GM13977 (cell line): Measurements from ENCODE around the gene PCED1B.
"Not testable (repeated sequence)": the region's sequence is repeated elsewhere in the genome, so short reads cannot be mapped to it uniquely, and the experiment has no call there.

ENCODE experiments used
- DNase-seq: peaks from one replicate; pipeline ENCODE4 v3.0.0; 2012; ENCODE audit warnings: low spot score
- in situ Hi-C: fragments of 300-500 bp; cut with MboI; formaldehyde crosslinking; loops from one replicate; pipeline ENCODE4 v1.12.0; 2022; ENCODE audit warnings: low sequenced_read_pairs, low pct_unique_long_range_greater_than_20kb, mixed read lengths, inconsistent platforms; ENCODE audit not compliant: unreplicated experiment
- TF ChIP-seq, protein P1 (sequence below): IDR thresholded peaks from 2 replicates; pipeline ENCODE4 v1.5.1; 2012; ENCODE audit warnings: mild to moderate bottlenecking, control low read depth; ENCODE audit not compliant: insufficient read depth; ENCODE audit errors: extremely low read depth, missing control alignments

The PCED1B gene

DNA sequence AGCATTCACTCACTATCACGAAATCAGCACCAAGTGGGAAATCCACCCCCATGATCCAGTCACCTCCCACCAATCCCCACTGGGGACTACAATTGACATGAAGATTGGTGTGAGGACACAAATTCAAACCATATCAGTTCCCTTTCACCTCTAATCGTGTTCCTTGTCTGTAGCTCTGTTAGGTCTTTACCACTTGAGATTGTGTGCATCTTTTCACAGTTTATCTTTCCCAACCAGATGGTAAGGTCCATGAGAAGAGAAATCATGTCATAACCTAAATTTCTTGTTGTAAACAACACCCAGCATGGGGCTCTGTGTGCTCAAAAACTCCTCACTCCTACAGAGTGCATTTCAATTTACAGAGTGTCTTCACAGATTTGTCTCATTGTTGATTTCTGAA is 27.1 kb upstream of the PCED1B start:
- TF ChIP-seq, protein P1, sequence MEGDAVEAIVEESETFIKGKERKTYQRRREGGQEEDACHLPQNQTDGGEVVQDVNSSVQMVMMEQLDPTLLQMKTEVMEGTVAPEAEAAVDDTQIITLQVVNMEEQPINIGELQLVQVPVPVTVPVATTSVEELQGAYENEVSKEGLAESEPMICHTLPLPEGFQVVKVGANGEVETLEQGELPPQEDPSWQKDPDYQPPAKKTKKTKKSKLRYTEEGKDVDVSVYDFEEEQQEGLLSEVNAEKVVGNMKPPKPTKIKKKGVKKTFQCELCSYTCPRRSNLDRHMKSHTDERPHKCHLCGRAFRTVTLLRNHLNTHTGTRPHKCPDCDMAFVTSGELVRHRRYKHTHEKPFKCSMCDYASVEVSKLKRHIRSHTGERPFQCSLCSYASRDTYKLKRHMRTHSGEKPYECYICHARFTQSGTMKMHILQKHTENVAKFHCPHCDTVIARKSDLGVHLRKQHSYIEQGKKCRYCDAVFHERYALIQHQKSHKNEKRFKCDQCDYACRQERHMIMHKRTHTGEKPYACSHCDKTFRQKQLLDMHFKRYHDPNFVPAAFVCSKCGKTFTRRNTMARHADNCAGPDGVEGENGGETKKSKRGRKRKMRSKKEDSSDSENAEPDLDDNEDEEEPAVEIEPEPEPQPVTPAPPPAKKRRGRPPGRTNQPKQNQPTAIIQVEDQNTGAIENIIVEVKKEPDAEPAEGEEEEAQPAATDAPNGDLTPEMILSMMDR, result no peak
- in situ Hi-C loops, result no loop called here
- DNase-seq, result no peak

DNA sequence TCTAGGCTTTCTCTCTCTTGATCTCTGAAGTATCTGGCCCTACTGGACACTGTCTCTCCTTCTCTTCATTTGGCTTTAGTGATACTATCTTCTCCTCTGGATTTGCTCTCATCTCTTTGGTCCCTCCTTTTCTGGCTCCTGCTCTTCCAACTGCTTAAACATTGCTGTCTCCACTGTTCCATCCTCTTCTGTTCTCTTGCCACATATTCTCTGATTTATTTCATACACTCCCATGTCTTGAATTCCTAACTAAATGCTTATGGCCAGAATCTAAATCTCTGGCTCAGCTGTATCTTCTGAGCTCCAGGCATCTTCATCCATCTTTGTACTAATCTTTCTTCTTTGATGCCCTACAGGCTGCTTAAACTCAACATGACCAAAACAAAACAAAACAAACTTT is 25.5 kb upstream of the PCED1B start:
- DNase-seq, result no peak
- TF ChIP-seq, protein P1, result no peak
- in situ Hi-C loops, result no loop called here

DNA sequence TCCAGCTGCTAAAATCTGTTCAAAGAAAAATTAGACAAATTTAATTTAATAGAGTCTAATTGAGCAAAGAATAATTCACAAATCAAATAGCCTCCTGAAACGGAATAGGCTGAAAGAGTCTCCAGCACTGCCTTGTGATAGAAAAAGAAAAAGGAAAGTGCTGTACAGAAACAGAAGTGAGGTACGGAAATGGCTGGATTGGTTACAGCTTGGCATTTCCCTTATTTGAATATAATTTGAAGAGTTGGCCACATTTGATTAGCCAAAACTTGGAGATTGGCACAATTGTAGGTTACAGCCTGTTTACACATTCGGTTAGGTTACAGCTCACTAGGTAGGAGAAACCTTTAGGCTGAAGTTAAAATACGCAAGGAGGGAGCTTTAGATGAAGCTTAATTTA is 24.8 kb upstream of the PCED1B start:
- TF ChIP-seq, protein P1, result no peak
- no peak for DNase-seq
- in situ Hi-C loops, result no loop called here

DNA sequence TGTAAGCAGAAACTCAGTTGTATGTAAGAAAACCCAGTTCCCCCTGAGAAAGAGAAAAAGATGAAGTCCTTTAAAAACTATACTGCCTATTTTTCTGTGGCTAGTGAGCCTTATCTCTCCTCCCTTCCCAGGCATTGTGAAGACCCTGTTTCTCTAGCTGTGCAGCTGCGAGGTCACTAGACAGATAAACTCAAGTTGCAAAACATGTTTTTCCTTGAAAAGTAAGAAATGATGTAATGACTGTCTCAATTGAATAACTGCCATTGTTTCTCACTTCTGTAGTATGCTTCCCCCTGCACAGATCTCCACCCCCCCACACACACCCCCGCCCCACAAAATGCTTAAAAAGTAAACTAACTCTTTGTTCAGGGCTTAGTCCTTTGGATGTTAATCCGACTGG is 23.6 kb upstream of the PCED1B start:
- in situ Hi-C loops, DNase-seq: not testable (repeated sequence)

DNA sequence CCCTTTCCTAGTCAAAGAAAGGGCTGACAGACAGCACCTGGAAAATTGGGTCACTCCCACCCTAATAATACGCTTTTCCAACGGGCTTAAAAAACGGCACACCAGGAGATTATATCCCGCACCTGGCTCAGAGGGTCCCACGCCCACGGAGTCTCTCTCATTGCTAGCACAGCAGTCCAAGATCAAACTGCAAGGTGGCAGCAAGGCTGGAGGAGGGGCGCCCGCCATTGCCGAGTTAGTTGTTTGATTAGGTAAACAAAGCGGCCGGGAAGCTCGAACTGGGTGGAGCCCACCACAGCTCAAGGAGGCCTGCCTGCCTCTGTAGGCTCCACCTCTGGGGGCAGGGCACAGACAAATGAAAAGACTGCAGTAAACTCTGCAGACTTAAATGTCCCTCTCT is 22.5 kb upstream of the PCED1B start:
- in situ Hi-C loops, DNase-seq: not testable (repeated sequence)

DNA sequence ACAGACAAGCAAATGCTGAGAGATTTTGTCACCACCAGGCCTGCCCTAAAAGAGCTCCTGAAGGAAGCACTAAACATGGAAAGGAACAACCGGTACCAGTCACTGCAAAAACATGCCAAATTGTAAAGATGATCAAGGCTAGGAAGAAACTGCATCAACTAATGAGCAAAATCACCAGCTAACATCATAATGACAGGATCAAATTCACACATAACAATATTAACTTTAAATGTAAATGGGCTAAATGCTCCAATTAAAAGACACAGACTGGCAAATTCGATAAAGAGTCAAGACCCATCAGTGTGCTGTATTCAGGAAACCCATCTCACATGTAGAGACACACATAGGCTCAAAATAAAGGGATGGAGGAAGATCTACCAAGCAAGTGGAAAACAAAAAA is 20.8 kb upstream of the PCED1B start:
- DNase-seq, in situ Hi-C loops: not testable (repeated sequence)

DNA sequence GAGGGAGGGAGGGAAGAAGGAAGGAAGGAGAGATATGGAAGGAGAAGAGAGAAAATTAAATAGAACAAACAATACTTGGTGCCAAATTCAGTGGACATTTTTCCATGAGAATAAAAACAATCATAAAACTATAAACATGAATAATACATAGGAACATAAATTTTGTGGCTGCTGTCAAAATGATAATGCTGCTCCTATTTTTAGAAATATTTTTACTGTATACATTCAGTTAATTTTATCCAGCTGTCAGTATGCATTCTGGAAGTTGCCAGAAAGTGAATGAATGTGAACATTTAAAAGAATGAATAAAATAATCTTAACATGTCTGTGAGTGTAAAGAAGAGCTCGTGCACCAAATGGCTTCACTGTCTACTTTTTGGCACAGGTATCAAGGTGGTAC is 13.9 kb upstream of the PCED1B start:
- DNase-seq, result no peak
- in situ Hi-C loops, result no loop called here
- TF ChIP-seq, protein P1, result no peak

DNA sequence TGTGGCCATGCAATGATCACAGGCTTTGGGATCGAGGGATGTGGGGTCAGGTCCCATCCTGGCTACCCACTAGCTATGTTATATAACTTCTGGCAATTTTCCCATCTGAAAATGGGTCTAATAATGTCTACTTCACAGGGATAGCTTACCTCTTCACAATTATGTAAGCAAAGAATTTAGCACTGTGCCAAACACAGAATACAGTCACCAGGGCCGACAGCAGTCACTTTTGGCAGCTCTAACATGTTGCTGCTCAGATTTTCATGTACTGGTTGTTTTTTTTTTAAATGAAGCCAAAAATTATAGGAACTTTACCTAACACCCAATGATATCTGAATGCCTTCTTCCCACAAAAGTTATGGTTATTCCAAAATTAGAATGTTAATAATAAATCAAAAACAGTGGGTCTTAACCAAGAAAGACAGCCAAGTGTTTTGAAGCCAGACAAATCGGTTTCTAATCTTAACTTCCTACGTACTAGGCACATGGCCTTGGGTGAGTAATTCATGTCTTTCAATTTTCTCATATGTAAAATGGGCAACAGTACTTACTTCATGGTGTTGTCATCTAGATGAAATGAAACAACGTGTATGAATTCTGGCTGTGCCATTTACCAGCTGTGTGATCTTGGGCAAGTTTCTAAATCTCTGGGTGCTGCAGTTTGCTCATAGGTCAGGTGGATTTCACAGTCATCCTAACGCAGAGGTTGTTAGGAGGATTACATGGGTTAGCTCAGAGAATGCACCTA is 13.0 kb upstream of the PCED1B start:
- TF ChIP-seq, protein P1, result no peak
- DNase-seq, result no peak
- in situ Hi-C loops, result no loop called here
